Measurements from ENCODE around the gene MAP2K3. TPM values are rescaled to one million over a fixed set of nuclear protein-coding genes. Genes with fewer than 3 reads are reported as not detected.

The MAP2K3 gene
- polyA plus RNA-seq, 1 donor from 2014 or later: 5.3 TPM

DNA sequence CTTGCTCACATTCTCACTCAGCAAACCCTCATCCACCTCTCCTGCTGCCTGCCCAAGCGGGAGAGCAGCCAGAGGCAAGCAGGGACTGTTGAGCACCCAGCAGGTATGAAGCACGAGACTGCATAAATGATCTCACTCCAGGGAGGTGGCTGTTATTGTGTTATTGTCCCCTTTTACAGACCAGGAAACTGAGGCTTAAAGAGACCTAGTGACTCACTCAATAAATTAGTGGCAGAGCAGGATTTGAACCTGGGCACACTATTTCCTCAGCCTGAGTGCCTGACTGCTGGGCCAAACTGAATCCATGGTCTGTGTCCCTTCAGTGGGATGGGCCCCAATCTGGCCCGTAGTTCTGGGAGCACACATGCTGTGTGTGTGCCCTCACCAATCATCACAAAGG, 12.3 kb upstream of the MAP2K3 start:
- H3K4me2 ChIP-seq (ENCODE audit: low read length): no peak overlapping the region
- H4K20me1 ChIP-seq (ENCODE audit: insufficient read depth): no peaks in the 10 kb centered on the region
- no peaks in the 10 kb centered on the region for H3K79me2 ChIP-seq (replicated peaks; ENCODE audit: insufficient read depth, low read length)
- H3F3A ChIP-seq (ENCODE audit: insufficient read depth, low read length, poor library complexity, severe bottlenecking): no peaks in the 10 kb centered on the region
- H3K9me3 ChIP-seq (ENCODE audit: low read length): no peaks in the 10 kb centered on the region
- no peaks in the 10 kb centered on the region for H3K9me2 ChIP-seq (ENCODE audit: insufficient read depth, low read length)
- peaks cover 12% of the 10 kb centered on the region for H3K27me3 ChIP-seq (ENCODE audit: insufficient read depth, low read depth, low read length)
- no peak overlapping the region for H3K27ac ChIP-seq (ENCODE audit: low read length)
- H2AFZ ChIP-seq (ENCODE audit: low read depth, low read length): no peak overlapping the region
- no peak overlapping the region for H3K4me3 ChIP-seq (ENCODE audit: low read length)
- H3K36me3 ChIP-seq (ENCODE audit: insufficient read depth, low read length): no peaks in the 10 kb centered on the region
- no peak overlapping the region for H3K9ac ChIP-seq (ENCODE audit: low read length)
- no peak for TF ChIP-seq RAD21 (conservative IDR thresholded peaks at IDR 0.05)
- no peak for TF ChIP-seq TAF1 (IDR thresholded peaks at IDR 0.05; ENCODE audit: low read depth)
- no peak for TF ChIP-seq SMC3 (conservative IDR thresholded peaks at IDR 0.05; ENCODE audit: poor library complexity)
- TF ChIP-seq POLR2AphosphoS5 (IDR thresholded peaks at IDR 0.05): no peak
- TF ChIP-seq EP300 (conservative IDR thresholded peaks at IDR 0.05; ENCODE audit: poor library complexity, severe bottlenecking): no peak
- TF ChIP-seq MXI1 (conservative IDR thresholded peaks at IDR 0.05; ENCODE audit: poor library complexity, severe bottlenecking): no peak
- no peak for TF ChIP-seq CTCF (IDR thresholded peaks at IDR 0.05; ENCODE audit: poor library complexity, severe bottlenecking)
- TF ChIP-seq EZH2 (IDR thresholded peaks at IDR 0.05; ENCODE audit: borderline replicate concordance, insufficient read depth, low read length, poor library complexity, severe bottlenecking): no peak
- TF ChIP-seq, protein P1, sequence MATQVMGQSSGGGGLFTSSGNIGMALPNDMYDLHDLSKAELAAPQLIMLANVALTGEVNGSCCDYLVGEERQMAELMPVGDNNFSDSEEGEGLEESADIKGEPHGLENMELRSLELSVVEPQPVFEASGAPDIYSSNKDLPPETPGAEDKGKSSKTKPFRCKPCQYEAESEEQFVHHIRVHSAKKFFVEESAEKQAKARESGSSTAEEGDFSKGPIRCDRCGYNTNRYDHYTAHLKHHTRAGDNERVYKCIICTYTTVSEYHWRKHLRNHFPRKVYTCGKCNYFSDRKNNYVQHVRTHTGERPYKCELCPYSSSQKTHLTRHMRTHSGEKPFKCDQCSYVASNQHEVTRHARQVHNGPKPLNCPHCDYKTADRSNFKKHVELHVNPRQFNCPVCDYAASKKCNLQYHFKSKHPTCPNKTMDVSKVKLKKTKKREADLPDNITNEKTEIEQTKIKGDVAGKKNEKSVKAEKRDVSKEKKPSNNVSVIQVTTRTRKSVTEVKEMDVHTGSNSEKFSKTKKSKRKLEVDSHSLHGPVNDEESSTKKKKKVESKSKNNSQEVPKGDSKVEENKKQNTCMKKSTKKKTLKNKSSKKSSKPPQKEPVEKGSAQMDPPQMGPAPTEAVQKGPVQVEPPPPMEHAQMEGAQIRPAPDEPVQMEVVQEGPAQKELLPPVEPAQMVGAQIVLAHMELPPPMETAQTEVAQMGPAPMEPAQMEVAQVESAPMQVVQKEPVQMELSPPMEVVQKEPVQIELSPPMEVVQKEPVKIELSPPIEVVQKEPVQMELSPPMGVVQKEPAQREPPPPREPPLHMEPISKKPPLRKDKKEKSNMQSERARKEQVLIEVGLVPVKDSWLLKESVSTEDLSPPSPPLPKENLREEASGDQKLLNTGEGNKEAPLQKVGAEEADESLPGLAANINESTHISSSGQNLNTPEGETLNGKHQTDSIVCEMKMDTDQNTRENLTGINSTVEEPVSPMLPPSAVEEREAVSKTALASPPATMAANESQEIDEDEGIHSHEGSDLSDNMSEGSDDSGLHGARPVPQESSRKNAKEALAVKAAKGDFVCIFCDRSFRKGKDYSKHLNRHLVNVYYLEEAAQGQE (IDR thresholded peaks at IDR 0.05; ENCODE audit: borderline replicate concordance): no peak

DNA sequence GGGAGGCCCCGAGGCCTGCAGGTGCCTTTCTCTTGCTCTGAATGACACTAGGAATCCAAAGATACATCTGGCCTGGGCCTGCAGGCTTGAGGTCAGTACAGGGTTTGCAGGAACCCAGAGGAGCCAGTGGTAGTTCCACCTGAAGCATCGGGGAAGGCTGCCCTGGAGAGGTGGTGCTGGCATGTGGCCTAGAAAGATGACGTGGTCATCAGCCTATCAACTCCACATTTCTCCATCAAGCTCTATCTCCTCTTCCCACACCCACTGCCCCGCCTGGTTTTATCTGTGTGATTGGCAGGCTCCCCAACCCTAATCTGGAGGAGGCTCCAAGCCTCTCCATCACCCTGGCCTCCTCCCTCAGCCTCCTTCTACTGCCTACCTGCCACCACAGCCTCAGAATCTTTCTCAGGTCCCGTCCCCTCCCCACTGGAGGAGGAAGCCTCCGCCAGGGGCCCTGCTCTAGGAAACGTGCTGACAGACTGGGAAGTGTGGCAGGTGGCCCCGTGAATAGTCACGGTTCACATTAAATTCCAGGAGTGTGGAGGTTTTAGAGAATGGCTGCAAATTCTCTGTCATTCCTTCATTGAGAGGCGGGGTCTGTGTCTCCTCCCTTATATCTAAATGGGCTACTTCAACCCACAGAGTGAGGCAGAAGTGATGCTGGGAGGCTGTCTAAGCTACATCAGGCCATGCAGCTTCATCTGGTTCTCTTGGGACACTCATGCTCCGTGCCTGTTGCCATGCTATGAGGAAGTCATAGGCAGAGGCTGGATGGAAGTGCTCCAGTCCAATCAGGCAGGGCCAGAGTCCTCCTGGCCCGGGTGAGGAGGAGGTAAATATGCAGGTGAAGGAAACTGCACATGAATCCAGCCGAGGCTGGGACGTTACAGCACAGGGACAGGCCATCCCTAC, 11.4 kb upstream of the MAP2K3 start:
- H4K20me1 ChIP-seq (ENCODE audit: insufficient read depth): no peaks in the 10 kb centered on the region
- no peak overlapping the region for H3K4me2 ChIP-seq (ENCODE audit: low read length)
- H3K9me2 ChIP-seq (ENCODE audit: insufficient read depth, low read length): no peaks in the 10 kb centered on the region
- no peak overlapping the region for H3K4me3 ChIP-seq (ENCODE audit: low read length)
- H3F3A ChIP-seq (ENCODE audit: insufficient read depth, low read length, poor library complexity, severe bottlenecking): no peaks in the 10 kb centered on the region
- no peak overlapping the region for H2AFZ ChIP-seq (ENCODE audit: low read depth, low read length)
- no peaks in the 10 kb centered on the region for H3K36me3 ChIP-seq (ENCODE audit: insufficient read depth, low read length)
- H3K27ac ChIP-seq (ENCODE audit: low read length): no peak overlapping the region
- no peaks in the 10 kb centered on the region for H3K79me2 ChIP-seq (replicated peaks; ENCODE audit: insufficient read depth, low read length)
- H3K9ac ChIP-seq (ENCODE audit: low read length): no peak overlapping the region
- no peaks in the 10 kb centered on the region for H3K9me3 ChIP-seq (ENCODE audit: low read length)
- peaks cover 17% of the 10 kb centered on the region for H3K27me3 ChIP-seq (ENCODE audit: insufficient read depth, low read depth, low read length)
- TF ChIP-seq POLR2AphosphoS5 (IDR thresholded peaks at IDR 0.05) (no peak), SMC3 (conservative IDR thresholded peaks at IDR 0.05; ENCODE audit: poor library complexity) (no peak), RAD21 (conservative IDR thresholded peaks at IDR 0.05) (no peak), MXI1 (conservative IDR thresholded peaks at IDR 0.05; ENCODE audit: poor library complexity, severe bottlenecking) (no peak), TAF1 (IDR thresholded peaks at IDR 0.05; ENCODE audit: low read depth) (no peak), CTCF (IDR thresholded peaks at IDR 0.05; ENCODE audit: poor library complexity, severe bottlenecking) (no peak)
- TF ChIP-seq, protein P1 (IDR thresholded peaks at IDR 0.05; ENCODE audit: borderline replicate concordance): no peak

All from neural cell (in vitro differentiated cells).